HG03558 (cell line): ENCODE measurements around the gene TACC2.
"Not testable (repeated sequence)": the region's sequence is repeated elsewhere in the genome, so short reads cannot be mapped to it uniquely, and the experiment has no call there.

ENCODE experiments used
- ATAC-seq: cut with Tn5 transposase; IDR thresholded peaks from one replicate; pipeline ENCODE4 v1.9.1; 2021; ENCODE audit warnings: moderate number of reproducible peaks; ENCODE audit not compliant: unreplicated experiment; ENCODE audit errors: extremely low read depth

TACC2 gene

GRCh38 chr10:121976607-121977006 is 12.4 kb upstream of the TACC2 start:
- no peak for ATAC-seq

GRCh38 chr10:121978511-121978910 is 10.5 kb upstream of the TACC2 start:
- ATAC-seq, result no peak

DNA sequence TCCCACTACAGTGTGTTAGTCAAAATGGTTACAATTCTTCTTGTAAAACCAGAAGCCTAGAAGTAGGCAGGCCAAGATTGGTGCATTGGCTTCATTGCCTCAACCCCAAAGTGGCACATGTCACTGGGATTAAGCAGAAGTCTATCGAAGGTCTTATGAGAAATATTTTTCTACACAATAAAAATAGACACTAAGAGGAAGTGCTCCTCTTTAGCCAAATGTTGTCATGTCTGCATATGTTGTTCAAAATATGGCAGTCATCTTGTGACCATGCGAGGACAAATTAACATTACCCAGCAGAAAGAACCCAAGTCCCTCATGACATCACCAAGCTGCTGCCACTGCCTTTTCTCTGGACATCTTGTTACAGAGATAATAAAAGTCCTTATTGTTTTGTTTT is 7.6 kb upstream of the TACC2 start:
- no peak for ATAC-seq

- ATAC-seq, result no peak
These were observed 5.1 kb upstream of the TACC2 start for GRCh38 chr10:121983852-121984251.

- ATAC-seq, result no peak
These were observed 4.5 kb upstream of the TACC2 start for GRCh38 chr10:121984463-121984862.

- no peak for ATAC-seq
These were observed 1.2 kb downstream of the TACC2 start for GRCh38 chr10:121990015-121990677.

GRCh38 chr10:121991727-121992126 is 2.8 kb downstream of the TACC2 start:
- not testable (repeated sequence) for ATAC-seq

- ATAC-seq, result no peak
These were observed 5.5 kb downstream of the TACC2 start for GRCh38 chr10:121994429-121994941.

DNA sequence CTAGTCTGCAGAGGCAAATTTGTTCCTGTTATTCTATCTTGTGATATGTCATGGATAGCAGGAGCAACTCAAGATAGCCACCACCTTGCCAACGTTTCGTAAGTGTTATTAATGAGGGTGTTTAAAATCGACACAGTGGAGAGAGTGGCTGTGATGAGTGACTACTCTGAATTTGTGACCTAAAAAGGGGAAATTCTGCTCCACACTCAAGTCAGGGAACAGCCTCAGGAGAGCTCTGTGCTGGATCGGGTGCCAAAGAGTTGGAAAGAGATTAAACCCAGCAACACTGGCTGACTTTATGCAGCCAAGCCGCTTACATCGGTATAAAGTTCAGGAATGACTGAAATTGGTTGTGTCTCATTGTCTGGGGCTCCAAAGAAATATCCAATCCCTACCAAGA is 9.5 kb downstream of the TACC2 start:
- ATAC-seq, result no peak

DNA sequence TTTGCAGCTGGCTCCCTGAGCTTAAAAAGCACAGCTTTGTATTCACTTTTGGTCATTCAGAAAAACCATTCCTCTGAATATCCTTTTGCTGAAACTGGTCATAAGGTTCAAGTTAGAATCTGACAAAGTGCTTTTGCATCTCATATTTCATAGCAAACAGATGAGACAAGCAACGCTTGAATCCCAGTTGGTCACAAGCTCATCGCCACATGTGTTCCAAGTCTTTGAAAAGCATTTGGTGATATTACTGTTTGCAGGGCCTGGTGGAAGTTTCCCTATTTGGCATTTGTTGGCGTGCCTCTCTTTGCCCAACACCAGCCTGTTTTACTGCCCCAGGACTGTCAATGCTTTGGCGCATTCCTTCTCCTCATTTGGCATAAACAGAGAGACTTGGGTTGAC is 10.3 kb downstream of the TACC2 start:
- no peak for ATAC-seq

DNA sequence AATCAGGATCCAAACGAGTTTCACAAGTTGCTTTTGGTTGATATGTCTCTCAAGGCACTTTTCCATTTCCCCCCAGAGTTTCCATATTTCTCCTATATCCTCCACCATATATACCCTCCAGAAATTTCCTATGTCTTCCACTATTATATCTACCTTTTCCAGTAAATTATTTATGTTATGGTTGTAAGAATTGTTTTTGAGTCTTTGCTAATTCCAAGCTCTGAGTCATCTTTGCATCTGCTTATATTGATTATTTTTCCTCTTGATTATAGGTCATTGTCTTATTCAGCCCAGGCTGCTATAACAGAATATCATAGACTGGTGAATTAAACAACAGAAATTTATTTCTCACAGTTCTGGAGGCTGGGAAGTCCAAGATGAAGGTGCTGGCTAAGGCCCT is 12.7 kb downstream of the TACC2 start:
- no peak for ATAC-seq

GRCh38 chr10:122007415-122007814 is 18.5 kb downstream of the TACC2 start:
- no peak for ATAC-seq

- no peak for ATAC-seq
These were observed 21.6 kb downstream of the TACC2 start for GRCh38 chr10:122010405-122011050.

DNA sequence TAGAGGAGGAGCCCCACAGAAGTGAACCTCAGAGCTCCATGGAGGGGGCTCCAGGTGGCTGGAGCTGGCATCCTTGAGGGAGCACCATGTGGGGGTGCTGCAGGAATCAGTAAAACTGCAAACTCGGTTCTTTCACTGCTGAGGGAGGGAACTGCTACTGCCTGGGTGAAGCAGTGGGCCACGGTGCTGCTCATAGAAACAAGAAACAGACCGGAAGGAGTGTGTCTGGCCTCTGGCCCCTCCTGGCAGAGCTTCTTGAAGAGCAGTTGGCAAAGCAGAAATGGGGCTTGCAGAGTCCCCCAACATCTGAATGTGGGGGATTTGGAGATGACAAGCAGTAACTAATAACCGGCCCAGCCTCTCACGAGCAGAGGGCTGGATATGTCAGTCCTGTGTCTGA is 23.8 kb downstream of the TACC2 start:
- no peak for ATAC-seq

- no peak for ATAC-seq
These were observed 24.4 kb downstream of the TACC2 start for GRCh38 chr10:122013311-122013780.

- ATAC-seq, result no peak
These were observed 25.8 kb downstream of the TACC2 start for GRCh38 chr10:122014652-122015248.

- ATAC-seq, result not testable (repeated sequence)
These were observed 29.0 kb downstream of the TACC2 start for GRCh38 chr10:122017926-122018325.

GRCh38 chr10:122018491-122018890 is 29.5 kb downstream of the TACC2 start:
- no peak for ATAC-seq

DNA sequence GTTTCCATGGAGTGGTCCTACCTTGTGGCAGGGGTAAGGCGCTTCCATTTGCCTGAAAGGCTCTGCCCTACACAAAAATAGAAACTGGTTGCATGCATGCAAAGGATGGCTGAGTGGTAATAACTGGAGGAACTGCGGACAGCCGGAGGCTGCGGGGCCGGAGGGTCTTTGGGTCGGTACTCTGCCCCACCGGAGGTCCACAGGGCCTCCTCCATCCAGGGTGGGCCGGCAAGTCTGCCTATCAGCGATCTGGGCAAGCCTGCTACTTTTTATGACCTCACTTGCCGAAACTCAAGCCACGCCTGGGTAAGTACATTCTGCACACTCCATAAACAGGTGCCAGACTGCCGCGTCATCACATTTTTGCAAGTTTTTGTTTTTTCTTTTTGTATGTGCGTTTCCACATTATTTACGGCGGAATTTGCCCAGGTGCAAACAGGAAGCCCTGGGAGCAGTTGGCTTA is 30.0 kb downstream of the TACC2 start:
- ATAC-seq, result no peak

DNA sequence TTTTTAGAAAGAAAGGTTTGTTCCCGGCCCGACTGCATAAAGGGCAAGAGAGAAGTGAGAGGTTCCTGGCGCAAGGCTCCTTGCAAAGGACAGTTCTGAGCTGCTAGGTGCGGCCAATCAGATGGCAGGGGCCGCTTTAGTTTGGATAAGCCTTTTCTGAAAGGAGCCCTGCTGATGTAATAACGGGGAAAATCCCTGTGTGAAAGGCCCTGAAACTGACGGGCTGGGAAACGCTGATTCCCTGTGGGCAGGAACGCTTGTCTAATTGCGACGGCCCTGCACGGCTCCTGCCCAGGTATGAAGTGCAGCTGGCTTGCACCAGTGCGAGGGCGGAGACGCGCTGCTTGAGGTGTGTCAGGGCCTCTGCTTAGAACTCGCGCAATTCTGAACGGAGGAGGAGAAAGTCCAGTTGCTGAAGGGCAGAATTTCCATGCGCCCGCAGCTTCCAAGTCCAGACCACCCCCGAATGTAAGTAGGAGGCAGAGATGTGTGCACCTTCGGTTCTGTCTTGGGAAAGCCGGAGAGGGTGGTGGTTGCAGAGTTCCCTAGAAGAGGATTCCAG is 30.5 kb downstream of the TACC2 start:
- ATAC-seq, result no peak

DNA sequence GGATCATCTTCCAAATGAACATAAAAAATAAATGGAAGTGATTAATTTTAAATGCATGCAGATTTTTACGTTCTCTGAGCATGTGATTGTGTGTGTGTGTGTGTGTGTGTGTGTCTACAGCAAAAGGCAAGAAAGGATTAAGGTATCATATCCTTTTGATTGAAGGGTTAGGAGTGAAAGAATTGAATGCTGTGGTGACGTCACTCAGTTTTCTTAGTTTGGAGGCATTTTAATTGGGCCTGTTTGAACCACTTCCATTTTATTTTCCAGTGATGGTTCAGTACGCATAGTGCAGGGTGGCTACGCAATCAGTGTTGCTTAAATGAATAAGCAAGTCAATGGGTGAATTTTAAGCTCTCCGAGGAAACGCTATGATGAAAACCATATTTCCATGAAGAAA is 31.3 kb downstream of the TACC2 start:
- ATAC-seq, result no peak
